MM.1S (cell line): ENCODE measurements around the gene ZBTB2.
"Not testable (repeated sequence)": the region's sequence is repeated elsewhere in the genome, so short reads cannot be mapped to it uniquely, and the experiment has no call there.

Experiments used
- CTCF ChIP-seq: fragments of 300-600 bp; sonication (generic); IDR thresholded peaks from 2 replicates; pipeline ENCODE4 v1.5.1; 2016; ENCODE audit warnings: antibody characterized with exemption, low read length, mixed read lengths
- EZH2 ChIP-seq: fragments of 300-600 bp; sonication (generic); optimal IDR thresholded peaks from 2 replicates; pipeline ENCODE3; 2017; ENCODE audit warnings: low read depth, mild to moderate bottlenecking, antibody characterized with exemption, low read length, mixed read lengths
- EZH2phosphoT487 ChIP-seq: fragments of 300-600 bp; sonication (generic); IDR thresholded peaks from 2 replicates; pipeline ENCODE4 v1.6.1; 2018; ENCODE audit warnings: antibody characterized with exemption, low read length

- not testable (repeated sequence) for TF ChIP-seq CTCF, EZH2, EZH2phosphoT487
These were observed 48.6 kb downstream of the ZBTB2 start for GRCh38 chr6:151342750-151343149.
